Naive thymus-derived CD4-positive, alpha-beta T cell (primary cell): ENCODE data around the gene CMC1. TPM values are rescaled to one million over a fixed set of nuclear protein-coding genes. Genes with fewer than 3 reads are reported as not detected.

Experiments used
- ATAC-seq: fragments of 150-1000 bp; cut with Tn5 transposase; 2 replicates; pipeline ENCODE4 v1.10.0; 2021; ENCODE audit warnings: mild to moderate bottlenecking, moderate library complexity
- CTCF ChIA-PET: fragments of 350-600 bp; sonication (Branson Sonifier 250); formaldehyde crosslinking; loops from one replicate; lab custom pipeline; 2021; ENCODE audit warnings: antibody characterized with exemption; lab: Charles Lee
- POLR2A ChIA-PET: fragments of 350-600 bp; sonication (Branson Sonifier 250); formaldehyde crosslinking; loops from one replicate; lab custom pipeline; 2021; ENCODE audit warnings: antibody characterized with exemption, inconsistent platforms; lab: Charles Lee
- DNase-seq, 9 donors: peaks; one replicate each; pipeline versions ENCODE4 v3.0.0 to v3.0.0-alpha.2; 2020 to 2022; ENCODE audit warnings: mixed read lengths in 1 of 9
- H3K27ac ChIP-seq: one replicate; pipeline ENCODE4 v1.7.0; 2013; ENCODE audit warnings: mild to moderate bottlenecking, low read depth, low read length, moderate library complexity
- H3K27me3 ChIP-seq, 2 donors: one replicate each; pipeline ENCODE4 v1.7.0; 2013; ENCODE audit warnings: low read length in 2 of 2, mild to moderate bottlenecking in 2 of 2, moderate library complexity in 2 of 2; ENCODE audit not compliant: control insufficient read depth in 2 of 2, insufficient read depth in 2 of 2
- H3K36me3 ChIP-seq, 3 experiments: 1 replicate in 2 of 3; 2 replicates in 1 of 3; pipeline ENCODE4 v1.7.0; 2013; ENCODE audit warnings: low read length in 3 of 3, mild to moderate bottlenecking in 3 of 3, moderate library complexity in 1 of 3; ENCODE audit not compliant: insufficient read depth in 3 of 3, control insufficient read depth in 2 of 3
- H3K4me1 ChIP-seq, 2 donors: one replicate each; pipeline ENCODE4 v1.7.0; 2013; ENCODE audit warnings: low read length in 2 of 2, mild to moderate bottlenecking in 2 of 2, moderate library complexity in 1 of 2; ENCODE audit not compliant: control insufficient read depth in 2 of 2, insufficient read depth in 2 of 2
- H3K4me3 ChIP-seq: 2 replicates; pipeline ENCODE4 v1.7.0; 2013; ENCODE audit warnings: mild to moderate bottlenecking, low read length
- H3K9me3 ChIP-seq, 3 experiments: 1 replicate in 2 of 3; 2 replicates in 1 of 3; pipeline ENCODE4 v1.7.0; 2013; ENCODE audit warnings: low read length in 3 of 3; ENCODE audit not compliant: control insufficient read depth in 2 of 3
- H3K27ac Mint-ChIP-seq, 9 donors: one replicate each; pipeline ENCODE4 v1.8.0; 2020 to 2022; ENCODE audit warnings: mixed read lengths in 9 of 9, mild to moderate bottlenecking in 8 of 9, moderate library complexity in 5 of 9, inconsistent platforms in 2 of 9
- H3K27me3 Mint-ChIP-seq, 5 donors: one replicate each; pipeline ENCODE4 v1.8.0; 2021 to 2022; ENCODE audit warnings: mixed read lengths in 5 of 5, mild to moderate bottlenecking in 1 of 5
- H3K36me3 Mint-ChIP-seq, 5 donors: one replicate each; pipeline ENCODE4 v1.8.0; 2020 to 2022; ENCODE audit warnings: mixed read lengths in 5 of 5, mild to moderate bottlenecking in 3 of 5, inconsistent platforms in 1 of 5
- H3K4me1 Mint-ChIP-seq, 7 donors: one replicate each; pipeline ENCODE4 v1.8.0; 2020 to 2022; ENCODE audit warnings: mixed read lengths in 7 of 7, mild to moderate bottlenecking in 3 of 7, inconsistent platforms in 1 of 7
- H3K4me3 Mint-ChIP-seq, 10 donors: one replicate each; pipeline ENCODE4 v1.8.0; 2020 to 2022; ENCODE audit warnings: mild to moderate bottlenecking in 10 of 10, mixed read lengths in 10 of 10, moderate library complexity in 6 of 10, inconsistent platforms in 2 of 10
- H3K9me3 Mint-ChIP-seq, 11 donors: one replicate each; pipeline ENCODE4 v1.8.0; 2020 to 2022; ENCODE audit warnings: mixed read lengths in 11 of 11, mild to moderate bottlenecking in 4 of 11, inconsistent platforms in 1 of 11, moderate library complexity in 1 of 11
- intact Hi-C, 2 donors: fragments of 100-400 bp; cut with micrococcal nuclease; formaldehyde crosslinking; loops; one replicate each; pipeline ENCODE4 v1.15.1; 2023
- polyA plus RNA-seq, 2 donors: library from polyadenylated mRNA; unstranded; fragments of 300-500 nt; fragmentation: Illumina TruSeq; gene quantifications; one replicate each; pipeline ENCODE4 v1.2.3, GENCODE V29; 2021
- total RNA-seq, 6 experiments: library from RNA in 5 of 6; stranded (reverse) in 5 of 6; gene quantifications; 1 replicate in 5 of 6; 2 replicates in 1 of 6; pipeline ENCODE4 v1.2.3 and lab custom pipeline; 2021 to 2026

The CMC1 gene
- total and polyA plus RNA-seq, 7 experiments from 2014 or later: 11.0 to 35.2 (median 15.5) TPM

- intact Hi-C loops: no loop called here
- Mint-ChIP-seq H3K27me3 (no peaks in the 10 kb centered on the region), H3K4me1 (peaks cover 12 to 29% (median 15%) of the 10 kb centered on the region in 7 donors), H3K4me3 (no peak overlapping the region), H3K36me3 (peaks cover 0 to 22% (median 5%) of the 10 kb centered on the region in 5 donors), H3K9me3 (no peaks in the 10 kb centered on the region), H3K27ac (no peak overlapping the region)
- Histone ChIP-seq H3K4me1 (peaks cover 0 to 9% of the 10 kb centered on the region in 2 donors), H3K4me3 (no peak overlapping the region), H3K27ac (no peak overlapping the region), H3K27me3 (no peaks in the 10 kb centered on the region), H3K9me3 (no peaks in the 10 kb centered on the region), H3K36me3 (no peaks in the 10 kb centered on the region)
- ATAC-seq: no peak
- ChIA-PET CTCF (no interaction called here), POLR2A (no interaction called here)
- DNase-seq: no peak
These were observed 58.3 kb downstream of the CMC1 start for GRCh38 chr3:28299705-28300104.

GRCh38 chr3:28300345-28300962 lies 59.0 kb downstream of the CMC1 start:
- Mint-ChIP-seq H3K9me3 (no peaks in the 10 kb centered on the region), H3K27me3 (no peaks in the 10 kb centered on the region)

GRCh38 chr3:28301688-28302087 lies 60.3 kb downstream of the CMC1 start:
- H3K27ac ChIP-seq: no peak overlapping the region
- H3K4me1 Mint-ChIP-seq: peaks cover 0 to 15% (median 5%) of the 10 kb centered on the region in 7 donors
- peaks cover 0 to 24% (median 12%) of the 10 kb centered on the region in 5 donors for H3K36me3 Mint-ChIP-seq
- no peak overlapping the region for H3K27ac Mint-ChIP-seq
- H3K9me3 Mint-ChIP-seq: no peaks in the 10 kb centered on the region
- no peak overlapping the region for H3K4me3 ChIP-seq
- ChIA-PET CTCF (no interaction called here), POLR2A (no interaction called here)
- intact Hi-C loops: no loop called here
- no peaks in the 10 kb centered on the region for H3K9me3 ChIP-seq
- ATAC-seq (no peak), DNase-seq (no peak)
- no peaks in the 10 kb centered on the region for H3K27me3 Mint-ChIP-seq
- no peaks in the 10 kb centered on the region for H3K4me1 ChIP-seq
- H3K27me3 ChIP-seq: no peaks in the 10 kb centered on the region
- no peak overlapping the region for H3K4me3 Mint-ChIP-seq
- H3K36me3 ChIP-seq: no peaks in the 10 kb centered on the region

More at GRCh38 chr3:28300345-28300962, 59.0 kb downstream of the CMC1 start:
- intact Hi-C loops: no loop called here
- peak overlapping the region in 1 of 10 donors; percentile 18 for H3K4me3 Mint-ChIP-seq
- no peaks in the 10 kb centered on the region for H3K27me3 ChIP-seq
- H3K4me3 ChIP-seq: no peak overlapping the region
- H3K27ac Mint-ChIP-seq: no peak overlapping the region
- ChIA-PET CTCF (no interaction called here), POLR2A (no interaction called here)
- no peaks in the 10 kb centered on the region for H3K36me3 ChIP-seq
- peaks cover 0 to 23% (median 5%) of the 10 kb centered on the region in 5 donors for H3K36me3 Mint-ChIP-seq
- no peak for ATAC-seq
- H3K27ac ChIP-seq: no peak overlapping the region
- H3K4me1 ChIP-seq: peaks cover 0 to 9% of the 10 kb centered on the region in 2 donors
- peaks cover 7 to 21% (median 10%) of the 10 kb centered on the region in 7 donors for H3K4me1 Mint-ChIP-seq
- no peaks in the 10 kb centered on the region for H3K9me3 ChIP-seq
- no peak for DNase-seq

- H3K9me3 ChIP-seq: no peaks in the 10 kb centered on the region
- H3K4me3 Mint-ChIP-seq: no peak overlapping the region
- peaks cover 0 to 17% (median 6%) of the 10 kb centered on the region in 7 donors for H3K4me1 Mint-ChIP-seq
- CTCF ChIA-PET: interaction anchor here (0.7 kb wide), 1 partner anchor 200 kb away, joined by 3 read pairs; no protein-coding TSS in a partner anchor
- H3K27ac Mint-ChIP-seq: no peak overlapping the region
- no peaks in the 10 kb centered on the region for H3K36me3 ChIP-seq
- no peaks in the 10 kb centered on the region for H3K9me3 Mint-ChIP-seq
- DNase-seq: no peak
- ATAC-seq: no peak
- H3K4me1 ChIP-seq: peaks cover 0 to 6% of the 10 kb centered on the region in 2 donors
- no peak overlapping the region for H3K4me3 ChIP-seq
- H3K27me3 ChIP-seq: no peaks in the 10 kb centered on the region
- H3K27me3 Mint-ChIP-seq: no peaks in the 10 kb centered on the region
- intact Hi-C loops: no loop called here
- POLR2A ChIA-PET: no interaction called here
- H3K36me3 Mint-ChIP-seq: peaks cover 0 to 18% (median 9%) of the 10 kb centered on the region in 5 donors
- H3K27ac ChIP-seq: no peak overlapping the region
These were observed 66.8 kb downstream of the CMC1 start for GRCh38 chr3:28308196-28308595.

GRCh38 chr3:28315711-28316110 lies 74.3 kb downstream of the CMC1 start:
- no peak overlapping the region for H3K4me3 ChIP-seq
- ATAC-seq (no peak), DNase-seq (no peak)
- Mint-ChIP-seq H3K4me3 (no peak overlapping the region), H3K27ac (no peak overlapping the region), H3K4me1 (peaks cover 0 to 10% (median under 1%) of the 10 kb centered on the region in 7 donors), H3K9me3 (no peaks in the 10 kb centered on the region), H3K27me3 (no peaks in the 10 kb centered on the region), H3K36me3 (peaks cover 0 to 9% (median 0%) of the 10 kb centered on the region in 5 donors)
- ChIA-PET POLR2A (no interaction called here), CTCF (no interaction called here)
- H3K27ac ChIP-seq: no peak overlapping the region
- H3K9me3 ChIP-seq: no peaks in the 10 kb centered on the region
- H3K27me3 ChIP-seq: no peaks in the 10 kb centered on the region
- peaks cover 0 to 7% (median 0%) of the 10 kb centered on the region in 3 experiments for H3K36me3 ChIP-seq
- no peaks in the 10 kb centered on the region for H3K4me1 ChIP-seq
- intact Hi-C loops: loop anchor here (2.0 kb wide), 2 partner anchors 19 to 29 kb away; no protein-coding TSS in a partner anchor

- H3K27me3 Mint-ChIP-seq: no peaks in the 10 kb centered on the region
- Histone ChIP-seq H3K4me3 (no peak overlapping the region), H3K27me3 (no peaks in the 10 kb centered on the region), H3K36me3 (peaks cover 0 to 7% (median 0%) of the 10 kb centered on the region in 3 experiments), H3K9me3 (no peaks in the 10 kb centered on the region), H3K4me1 (no peaks in the 10 kb centered on the region), H3K27ac (no peak overlapping the region)
- DNase-seq: no peak
- intact Hi-C loops: loop anchor here (2.0 kb wide), 2 partner anchors 19 to 29 kb away; no protein-coding TSS in a partner anchor
- H3K4me1 Mint-ChIP-seq: peaks cover 0 to 15% (median 6%) of the 10 kb centered on the region in 7 donors
- no peaks in the 10 kb centered on the region for H3K9me3 Mint-ChIP-seq
- H3K36me3 Mint-ChIP-seq: peaks cover 0 to 14% (median 0%) of the 10 kb centered on the region in 5 donors
- CTCF ChIA-PET: no interaction called here
- H3K27ac Mint-ChIP-seq: no peak overlapping the region
- POLR2A ChIA-PET: no interaction called here
- H3K4me3 Mint-ChIP-seq: no peak overlapping the region
- ATAC-seq: no peak
These were observed 74.8 kb downstream of the CMC1 start for GRCh38 chr3:28316226-28316625.
